DND-41 (cell line): ENCODE data around the gene OR51Q1.

Experiments
- ATAC-seq: fragments of 200-7000 bp; cut with Tn5 transposase; 3 replicates; pipeline ENCODE4 v1.9.1; 2021; ENCODE audit warnings: low read depth; ENCODE audit not compliant: insufficient read depth
- DNase-seq: peaks from one replicate; pipeline ENCODE4 v3.0.0-alpha.2; 2020
- H2AFZ ChIP-seq: 2 replicates; pipeline ENCODE4 v1.6.0; 2012; ENCODE audit warnings: low read depth, low read length
- H3K27ac ChIP-seq: 2 replicates; pipeline ENCODE4 v1.5.1; 2012; ENCODE audit warnings: low read length, inconsistent platforms
- H3K27me3 ChIP-seq: fragments of 200-600 bp; sonication (generic); 2 replicates; pipeline ENCODE4 v1.6.0; 2012; ENCODE audit warnings: low read length, mild to moderate bottlenecking, inconsistent platforms; ENCODE audit not compliant: insufficient read depth, poor library complexity
- H3K36me3 ChIP-seq: 2 replicates; pipeline ENCODE4 v1.5.1; 2012; ENCODE audit warnings: low read length, inconsistent platforms; ENCODE audit not compliant: insufficient read depth
- H3K4me1 ChIP-seq: 2 replicates; pipeline ENCODE4 v1.5.1; 2012; ENCODE audit warnings: mild to moderate bottlenecking, low read length; ENCODE audit not compliant: insufficient read depth
- H3K4me2 ChIP-seq: 2 replicates; pipeline ENCODE4 v1.6.0; 2012; ENCODE audit warnings: mild to moderate bottlenecking, moderate library complexity, low read length, inconsistent platforms; ENCODE audit not compliant: insufficient read depth
- H3K4me3 ChIP-seq, 2 experiments: fragments of 200-600 bp in 1 of 2; shearing (Covaris generic) in 1 of 2; 2 replicates each; pipeline ENCODE4 v1.5.1; 2012 to 2016; ENCODE audit warnings: inconsistent platforms in 2 of 2, low read length in 2 of 2, mild to moderate bottlenecking in 2 of 2, low read depth in 1 of 2, moderate library complexity in 1 of 2
- H3K79me2 ChIP-seq: 2 replicates; pipeline ENCODE4 v1.6.0; 2012; ENCODE audit warnings: low read length, inconsistent platforms; ENCODE audit not compliant: insufficient read depth
- H3K9ac ChIP-seq: 2 replicates; pipeline ENCODE4 v1.6.0; 2012; ENCODE audit warnings: low read depth, mild to moderate bottlenecking, inconsistent platforms, low read length, moderate library complexity
- H3K9me3 ChIP-seq: 2 replicates; pipeline ENCODE4 v1.5.1; 2012; ENCODE audit warnings: low read length, moderate library complexity, mild to moderate bottlenecking, inconsistent platforms; ENCODE audit not compliant: insufficient read depth, severe bottlenecking
- H4K20me1 ChIP-seq: 2 replicates; pipeline ENCODE4 v1.6.0; 2012; ENCODE audit warnings: low read length; ENCODE audit not compliant: insufficient read depth
- CTCF ChIP-seq: IDR thresholded peaks from 2 replicates; pipeline ENCODE4 v1.5.1; 2012; ENCODE audit warnings: borderline replicate concordance, low read length, moderate library complexity, mild to moderate bottlenecking; ENCODE audit not compliant: poor library complexity, severe bottlenecking; ENCODE audit errors: extremely low read depth
- EZH2 ChIP-seq: IDR thresholded peaks from 3 replicates; pipeline ENCODE4 v1.6.1; 2012; ENCODE audit warnings: borderline replicate concordance, low read depth, mild to moderate bottlenecking, moderate library complexity, low read length, inconsistent platforms; ENCODE audit not compliant: severe bottlenecking

The OR51Q1 gene

DNA sequence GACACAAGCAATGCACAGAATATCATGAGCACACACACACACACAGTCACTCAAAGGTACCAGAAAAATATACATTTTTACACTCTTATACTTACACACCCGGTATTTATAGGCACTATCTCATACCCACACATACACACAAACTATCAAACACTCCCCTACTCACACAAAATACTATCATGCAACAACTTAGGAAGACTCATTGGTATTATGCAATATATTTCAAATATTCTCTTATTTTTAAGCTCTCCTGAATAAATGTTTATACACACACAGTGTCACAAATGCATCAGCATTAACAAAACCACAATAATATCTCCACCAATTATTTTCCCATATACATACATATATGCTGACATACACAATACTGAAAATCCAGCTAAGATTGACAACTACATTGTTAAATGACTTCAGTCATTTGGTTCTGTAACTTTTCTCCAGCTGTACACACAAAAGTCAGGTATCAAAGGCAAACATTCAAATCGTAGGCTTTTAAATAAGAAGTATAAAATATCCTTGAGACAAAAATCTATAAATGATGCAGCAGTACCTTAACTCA is 22.0 kb downstream of the OR51Q1 start:
- ATAC-seq, result no peak
- peaks cover 10% of the 10 kb centered on the region for H3K27me3 ChIP-seq

DNA sequence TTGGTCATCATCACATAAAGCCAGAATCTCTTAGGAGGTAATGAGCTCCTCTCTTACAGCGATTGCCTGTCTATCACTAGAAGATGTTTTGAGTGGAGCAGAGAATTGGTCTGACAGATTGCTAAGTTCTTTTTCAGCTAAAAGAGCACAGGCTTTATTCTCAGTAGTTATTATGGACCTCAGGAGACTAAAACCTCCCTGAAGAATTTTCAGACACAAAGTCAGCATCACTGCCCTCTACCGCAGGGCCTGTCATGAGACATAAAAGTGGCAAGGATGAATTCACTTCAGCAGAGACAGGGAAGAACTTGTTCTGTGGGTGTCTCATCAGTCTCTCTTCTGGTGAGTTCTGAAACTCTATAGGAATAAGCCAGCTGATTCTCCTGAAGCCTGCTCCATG is 27.1 kb downstream of the OR51Q1 start, which contains the start of gene OR51I2:
Gene OR51I2 (plus strand): TSS at position 301 of the 400 bp plus-strand sequence. CDS start 4,166 bp downstream, outside the sequence.
- no peak within 1 kb of the TSS for H3K9ac ChIP-seq
- no peak for TF ChIP-seq EZH2
- no peak for TF ChIP-seq CTCF
- H3K36me3 ChIP-seq, result no peaks in the 10 kb centered on the region
- no peak within 1 kb of the TSS for H3K27ac ChIP-seq
- H3K79me2 ChIP-seq, result no peaks in the 10 kb centered on the region
- no peak within 1 kb of the TSS for H3K4me2 ChIP-seq
- H2AFZ ChIP-seq, result no peak within 1 kb of the TSS
- no peak within 1 kb of the TSS for H3K4me3 ChIP-seq
- H3K4me1 ChIP-seq, result no peaks in the 10 kb centered on the region
- DNase-seq (no peak), ATAC-seq (no peak)
- no peaks in the 10 kb centered on the region for H4K20me1 ChIP-seq
- peaks cover 5% of the 10 kb centered on the region for H3K27me3 ChIP-seq
- no peaks in the 10 kb centered on the region for H3K9me3 ChIP-seq

More for the DNA sequence above, 22.0 kb downstream of the OR51Q1 start:
- H3K9me3 ChIP-seq, result no peaks in the 10 kb centered on the region
- H3K9ac ChIP-seq, result no peak overlapping the region
- H2AFZ ChIP-seq, result no peak overlapping the region
- H3K27ac ChIP-seq, result no peak overlapping the region
- no peaks in the 10 kb centered on the region for H4K20me1 ChIP-seq
- TF ChIP-seq EZH2 (no peak), CTCF (no peak)
- DNase-seq, result no peak
- H3K36me3 ChIP-seq, result no peaks in the 10 kb centered on the region
- H3K4me2 ChIP-seq, result no peak overlapping the region
- no peak overlapping the region for H3K4me3 ChIP-seq
- H3K4me1 ChIP-seq, result no peaks in the 10 kb centered on the region
- no peaks in the 10 kb centered on the region for H3K79me2 ChIP-seq

GRCh38 chr11:5449432-5449831 is 27.5 kb downstream of the OR51Q1 start:
- DNase-seq (no peak), ATAC-seq (no peak)
- Histone ChIP-seq H3K9me3 (no peaks in the 10 kb centered on the region), H3K4me1 (no peaks in the 10 kb centered on the region), H3K27me3 (peaks cover 5% of the 10 kb centered on the region), H2AFZ (no peak overlapping the region), H4K20me1 (no peaks in the 10 kb centered on the region), H3K79me2 (no peaks in the 10 kb centered on the region), H3K4me2 (no peak overlapping the region), H3K27ac (no peak overlapping the region), H3K4me3 (no peak overlapping the region), H3K36me3 (no peaks in the 10 kb centered on the region), H3K9ac (no peak overlapping the region)
- TF ChIP-seq CTCF, result no peak
- TF ChIP-seq EZH2, result no peak
